GM12878 (cell line): ENCODE results near the gene SUPT3H. TPM values are rescaled to one million over a fixed set of nuclear protein-coding genes. Genes with fewer than 3 reads are reported as not detected.

Experiments
- ATAC-seq: fragments of 200-7000 bp; cut with Tn5 transposase; 3 replicates; pipeline ENCODE4 v1.9.1; 2020; ENCODE audit warnings: mild to moderate bottlenecking, moderate library complexity
- BruUV-seq: library from RNA; stranded (reverse); fragments of 400-500 nt; replicated peaks from 2 replicates; lab custom pipeline; 2021; lab: Mats Ljungman, UMichigan
- CTCF ChIA-PET: fragments of 300-600 bp; sonication (Branson Sonifier 250); formaldehyde crosslinking; extraction: SDS; loops from one replicate; lab custom pipeline; 2021; ENCODE audit warnings: inconsistent platforms; lab: Yijun Ruan, JAX
- POLR2A ChIA-PET: fragments of 350-600 bp; formaldehyde crosslinking; extraction: SDS; loops from one replicate; lab custom pipeline; 2021; ENCODE audit warnings: inconsistent platforms; lab: Charles Lee
- RAD21 ChIA-PET: fragments of 300-600 bp; sonication (Branson Sonifier 250); formaldehyde crosslinking; loops from one replicate; lab custom pipeline; 2023; ENCODE audit warnings: antibody characterized with exemption; ENCODE audit not compliant: unreplicated experiment; lab: Charles Lee
- SMC1A ChIA-PET: fragments of 300-600 bp; sonication (Branson Sonifier 250); formaldehyde crosslinking; loops from one replicate; lab custom pipeline; 2023; ENCODE audit not compliant: unreplicated experiment, uncharacterized antibody; lab: Charles Lee
- DNase-seq: peaks from one replicate; pipeline ENCODE4 v3.0.0-alpha.2; 2011; ENCODE audit warnings: low read depth, low spot score
- FAIRE-seq: peaks from 3 replicates; lab custom pipeline; 2011; peaks lifted over from hg19 to GRCh38; lab: Jason Lieb, UNC
- H2AFZ ChIP-seq: 2 replicates; pipeline ENCODE4 v1.6.0; 2011; ENCODE audit warnings: low read depth, low read length, control low read depth; ENCODE audit not compliant: control insufficient read depth
- H3K27ac ChIP-seq: 2 replicates; pipeline ENCODE4 v1.5.1; 2011; ENCODE audit warnings: control low read depth; ENCODE audit not compliant: control insufficient read depth, insufficient read depth
- H3K27me3 ChIP-seq, 2 experiments: replicated peaks in 1 of 2; 2 replicates each; pipeline versions ENCODE4 v1.6.0 to v1.6.1; 2011; ENCODE audit warnings: low read length in 1 of 2; ENCODE audit not compliant: control insufficient read depth in 2 of 2, insufficient read depth in 2 of 2
- H3K36me3 ChIP-seq, 2 experiments: 2 replicates each; pipeline ENCODE4 v1.5.1; 2011; ENCODE audit warnings: low read length in 1 of 2; ENCODE audit not compliant: control insufficient read depth in 2 of 2, insufficient read depth in 2 of 2
- H3K4me1 ChIP-seq: 2 replicates; pipeline ENCODE4 v1.6.1; 2011; ENCODE audit warnings: mild to moderate bottlenecking, low read length, moderate library complexity, mixed read lengths; ENCODE audit not compliant: control insufficient read depth, insufficient read depth
- H3K4me2 ChIP-seq: 2 replicates; pipeline ENCODE4 v1.6.0; 2011; ENCODE audit warnings: control low read depth; ENCODE audit not compliant: control insufficient read depth, insufficient read depth
- H3K4me3 ChIP-seq: fragments of 200-600 bp; sonication (generic); 2 replicates; pipeline ENCODE4 v1.5.1; 2016
- H3K79me2 ChIP-seq: 2 replicates; pipeline ENCODE4 v1.6.0; 2011; ENCODE audit warnings: low read length; ENCODE audit not compliant: control insufficient read depth, insufficient read depth
- H3K9ac ChIP-seq: 2 replicates; pipeline ENCODE4 v1.8.0; 2011; ENCODE audit warnings: low read length, control low read depth, mixed read lengths; ENCODE audit not compliant: control insufficient read depth, insufficient read depth
- H3K9me3 ChIP-seq: replicated peaks from 3 replicates; pipeline ENCODE4 v1.5.1; 2011; ENCODE audit warnings: mild to moderate bottlenecking, low read length; ENCODE audit not compliant: control insufficient read depth, insufficient read depth
- H4K20me1 ChIP-seq: 2 replicates; pipeline ENCODE4 v1.6.0; 2011; ENCODE audit not compliant: control insufficient read depth, insufficient read depth
- CREM ChIP-seq: IDR thresholded peaks from 2 replicates; pipeline ENCODE4 v1.6.1; 2014; ENCODE audit warnings: antibody characterized with exemption, low read depth
- EP300 ChIP-seq, 2 experiments: fragments of 150-350 bp in 1 of 2; IDR thresholded peaks; 2 replicates each; pipeline ENCODE4 v1.6.1; 2011 to 2012; ENCODE audit warnings: low read depth in 2 of 2, low read length in 2 of 2, borderline replicate concordance in 1 of 2, improper control_type of control experiment in 1 of 2, inconsistent platforms in 1 of 2; ENCODE audit not compliant: control insufficient read depth in 1 of 2
- IRF3 ChIP-seq: fragments of 450-650 bp; IDR thresholded peaks from 2 replicates; pipeline ENCODE4 v1.6.1; 2014; ENCODE audit warnings: mild to moderate bottlenecking
- JUND ChIP-seq: IDR thresholded peaks from 2 replicates; pipeline ENCODE4 v1.6.1; 2012; ENCODE audit warnings: low read depth, mild to moderate bottlenecking, low read length, improper control_type of control experiment, moderate library complexity
- KDM1A ChIP-seq: fragments of 200-600 bp; sonication (generic); IDR thresholded peaks from 2 replicates; pipeline ENCODE4 v1.6.1; 2016; ENCODE audit warnings: borderline replicate concordance
- PRDM15 ChIP-seq: fragments of 450-650 bp; formaldehyde crosslinking; IDR thresholded peaks from 2 replicates; pipeline ENCODE4 v1.4.0; 2020; ENCODE audit warnings: mild to moderate bottlenecking, moderate library complexity
- SMAD5 ChIP-seq: IDR thresholded peaks from 2 replicates; pipeline ENCODE4 v1.6.1; 2016; ENCODE audit warnings: antibody characterized with exemption, low read depth
- SUZ12 ChIP-seq: fragments of 200-600 bp; sonication (generic); IDR thresholded peaks from one replicate; pipeline ENCODE4 v1.6.1; 2018; ENCODE audit warnings: antibody characterized with exemption, mild to moderate bottlenecking; ENCODE audit not compliant: unreplicated experiment
- WRNIP1 ChIP-seq: IDR thresholded peaks from 2 replicates; pipeline ENCODE4 v1.6.1; 2011; ENCODE audit warnings: low read depth, low read length, improper control_type of control experiment, borderline replicate concordance
- ZBTB4 ChIP-seq: fragments of 450-650 bp; formaldehyde crosslinking; IDR thresholded peaks from 2 replicates; pipeline ENCODE4 v1.4.0; 2022; ENCODE audit warnings: mild to moderate bottlenecking, moderate library complexity
- ZNF217 ChIP-seq: fragments of 450-650 bp; IDR thresholded peaks from 2 replicates; pipeline ENCODE4 v1.6.1; 2017; ENCODE audit warnings: antibody characterized with exemption, mild to moderate bottlenecking
- WGBS: methylation state at CpG from one replicate; pipeline ENCODE4 v1.1.6; 2016; ENCODE audit warnings: low lambda C conversion rate; ENCODE audit not compliant: insufficient replicate concordance, insufficient coverage; ENCODE audit errors: missing lambda C conversion rate; 5-methylcytosine and 5-hydroxymethylcytosine counted together
- in situ Hi-C: fragments of 300-500 bp; cut with MboI; formaldehyde crosslinking; loops from 9 replicates; pipeline ENCODE4 v1.14.3; 2018; ENCODE audit warnings: mixed read lengths
- intact Hi-C: fragments of 100-400 bp; cut with micrococcal nuclease; formaldehyde crosslinking; loops from one replicate; pipeline ENCODE4 v1.14.2; 2022; ENCODE audit not compliant: unreplicated experiment
- polyA plus RNA-seq, 11 experiments: library from polyadenylated mRNA; depleted of rRNA in 4 of 11; unstranded in 6 of 11; stranded (reverse) in 5 of 11; fragments of >200 nt; fragmentation: Nextera tagmentation in 4 of 11; fragmentation: Illumina TruSeq in 1 of 11; extraction: Ambion mirVana in 4 of 11; extraction: Trizol in 1 of 11; gene quantifications; 1 replicate in 1 of 11; 2 replicates in 10 of 11; pipeline versions ENCODE4 v1.2.1 to v1.2.3, GENCODE V29; 2011 to 2016; ENCODE audit warnings: inconsistent platforms in 2 of 11, missing spikeins in 2 of 11, low read depth in 1 of 11
- total RNA-seq, 4 experiments: library from RNA; depleted of rRNA in 3 of 4; stranded (reverse); fragments of >200 nt in 3 of 4; fragmentation: Illumina TruSeq in 1 of 4; extraction: Trizol in 1 of 4; gene quantifications; 2 replicates each; pipeline versions ENCODE4 v1.2.1 to v1.2.3, GENCODE V29; 2013 to 2021
- TF ChIP-seq, protein P1 (sequence below): fragments of 150-350 bp; IDR thresholded peaks from 2 replicates; pipeline ENCODE4 v1.6.1; 2014; ENCODE audit warnings: mild to moderate bottlenecking, low read depth, low read length

The SUPT3H gene
- total and polyA plus RNA-seq, 10 of the 15 experiments (the other 5 are each of a cell fraction or from before 2014, with no cell fraction given), result 0.51 to 3.7 (median 2.0) TPM

- Histone ChIP-seq H3K4me1 (no peaks in the 10 kb centered on the region), H3K27me3 (no peaks in the 10 kb centered on the region), H3K9ac (no peak overlapping the region), H4K20me1 (no peaks in the 10 kb centered on the region), H3K79me2 (no peaks in the 10 kb centered on the region), H3K4me2 (no peak overlapping the region), H3K4me3 (no peak overlapping the region), H2AFZ (no peak overlapping the region), H3K9me3 (no peaks in the 10 kb centered on the region), H3K36me3 (no peaks in the 10 kb centered on the region), H3K27ac (no peak overlapping the region)
- ChIA-PET RAD21 (no interaction called here), SMC1A (interaction anchor here (0.5 kb wide), 1 partner anchor 98 kb away, joined by 3 read pairs; no protein-coding TSS in a partner anchor), CTCF (interaction anchor here (1.0 kb wide), 1 partner anchor 19 kb away, joined by 4 read pairs; no protein-coding TSS in a partner anchor), POLR2A (no interaction called here)
- BruUV-seq, result no TSS peak
- FAIRE-seq (no peak), DNase-seq (no peak), ATAC-seq (no peak)
- WGBS, result 52% methylated on average over 5 of the region's 5 CpGs
- intact Hi-C loops, result no loop called here
- in situ Hi-C loops, result no loop called here
- TF ChIP-seq SMAD5, result no peak
- TF ChIP-seq, protein P1, sequence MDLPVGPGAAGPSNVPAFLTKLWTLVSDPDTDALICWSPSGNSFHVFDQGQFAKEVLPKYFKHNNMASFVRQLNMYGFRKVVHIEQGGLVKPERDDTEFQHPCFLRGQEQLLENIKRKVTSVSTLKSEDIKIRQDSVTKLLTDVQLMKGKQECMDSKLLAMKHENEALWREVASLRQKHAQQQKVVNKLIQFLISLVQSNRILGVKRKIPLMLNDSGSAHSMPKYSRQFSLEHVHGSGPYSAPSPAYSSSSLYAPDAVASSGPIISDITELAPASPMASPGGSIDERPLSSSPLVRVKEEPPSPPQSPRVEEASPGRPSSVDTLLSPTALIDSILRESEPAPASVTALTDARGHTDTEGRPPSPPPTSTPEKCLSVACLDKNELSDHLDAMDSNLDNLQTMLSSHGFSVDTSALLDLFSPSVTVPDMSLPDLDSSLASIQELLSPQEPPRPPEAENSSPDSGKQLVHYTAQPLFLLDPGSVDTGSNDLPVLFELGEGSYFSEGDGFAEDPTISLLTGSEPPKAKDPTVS, result no peak
- TF ChIP-seq CREM, result no peak
- no peak for TF ChIP-seq EP300 (IDR thresholded peaks at IDR 0.05; ENCODE audit: borderline replicate concordance in 1 of 2, control insufficient read depth in 1 of 2, low read depth in 2 of 2, low read length in 2 of 2)
- no peak for TF ChIP-seq JUND
- no peak for TF ChIP-seq PRDM15 (CRISPR knock-in tag)
- TF ChIP-seq ZBTB4, result no peak
- no peak for TF ChIP-seq ZNF217
- no peak for TF ChIP-seq WRNIP1
- no peak for TF ChIP-seq SUZ12
- no peak for TF ChIP-seq IRF3
- TF ChIP-seq KDM1A, result no peak
These were observed 87.8 kb downstream of the SUPT3H start for GRCh38 chr6:45289751-45290514.
